Breast epithelium (tissue), 4 donors: ENCODE data around the gene SPACA9. TPM values are rescaled to one million over a fixed set of nuclear protein-coding genes. Genes with fewer than 3 reads are reported as not detected.

ENCODE experiments used
- DNase-seq, 2 donors: peaks; one replicate each; pipeline ENCODE4 v3.0.0-alpha.2; 2019; ENCODE audit warnings: low spot score in 2 of 2
- H3K27ac ChIP-seq, 2 donors: fragments of 200-600 bp; sonication (generic) in 1 of 2; one replicate each; pipeline ENCODE4 v1.5.1; 2016 to 2019; ENCODE audit warnings: mild to moderate bottlenecking in 1 of 2
- H3K27me3 ChIP-seq, 2 donors: fragments of 200-600 bp; sonication (generic) in 1 of 2; one replicate each; pipeline versions ENCODE4 v1.5.1 to v1.6.0; 2017 to 2019; ENCODE audit warnings: control low read depth in 1 of 2, mild to moderate bottlenecking in 1 of 2
- H3K36me3 ChIP-seq: fragments of 200-600 bp; one replicate; pipeline ENCODE4 v1.5.1; 2019
- H3K4me1 ChIP-seq, 2 donors: fragments of 200-600 bp; sonication (generic); one replicate each; pipeline ENCODE4 v1.5.1; 2016 to 2019; ENCODE audit warnings: control low read depth in 1 of 2
- H3K4me3 ChIP-seq, 3 donors: fragments of 200-600 bp; sonication (generic); 1 replicate in 2 of 3; 2 replicates in 1 of 3; pipeline ENCODE4 v1.5.1; 2016 to 2019; ENCODE audit warnings: mild to moderate bottlenecking in 3 of 3, moderate library complexity in 2 of 3
- H3K9me3 ChIP-seq, 2 donors: fragments of 200-600 bp; sonication (generic) in 1 of 2; one replicate each; pipeline ENCODE4 v1.5.1; 2016 to 2019; ENCODE audit warnings: control low read depth in 1 of 2
- POLR2A ChIP-seq: fragments of 450-650 bp; IDR thresholded peaks from one replicate; pipeline ENCODE4 v1.6.1; 2016; ENCODE audit warnings: antibody characterized with exemption, mild to moderate bottlenecking, moderate library complexity
- POLR2AphosphoS5 ChIP-seq, 3 donors: sonication (generic); formaldehyde crosslinking; IDR thresholded peaks; one replicate each; pipeline ENCODE4 v1.6.1; 2017; ENCODE audit warnings: antibody characterized with exemption in 3 of 3
- intact Hi-C: fragments of 100-400 bp; cut with DNase I; formaldehyde crosslinking; loops from one replicate; pipeline ENCODE4 v1.15.1; 2023; ENCODE audit warnings: low total_unique reads
- total RNA-seq, 3 donors: library from RNA; depleted of rRNA; stranded (reverse); fragments of >200 nt; gene quantifications; one replicate each; pipeline ENCODE4 v1.1.0, GENCODE V29; 2016
- TF ChIP-seq, protein P1 (sequence below), 3 donors: fragments of 450-650 bp; IDR thresholded peaks; one replicate each; pipeline ENCODE4 v1.5.1; 2016 to 2017; ENCODE audit warnings: antibody characterized with exemption in 3 of 3, mild to moderate bottlenecking in 3 of 3, moderate library complexity in 3 of 3

SPACA9 gene
- total RNA-seq = 1 to 10 TPM; 2.9 to 5.4 (median 5.0) TPM

DNA sequence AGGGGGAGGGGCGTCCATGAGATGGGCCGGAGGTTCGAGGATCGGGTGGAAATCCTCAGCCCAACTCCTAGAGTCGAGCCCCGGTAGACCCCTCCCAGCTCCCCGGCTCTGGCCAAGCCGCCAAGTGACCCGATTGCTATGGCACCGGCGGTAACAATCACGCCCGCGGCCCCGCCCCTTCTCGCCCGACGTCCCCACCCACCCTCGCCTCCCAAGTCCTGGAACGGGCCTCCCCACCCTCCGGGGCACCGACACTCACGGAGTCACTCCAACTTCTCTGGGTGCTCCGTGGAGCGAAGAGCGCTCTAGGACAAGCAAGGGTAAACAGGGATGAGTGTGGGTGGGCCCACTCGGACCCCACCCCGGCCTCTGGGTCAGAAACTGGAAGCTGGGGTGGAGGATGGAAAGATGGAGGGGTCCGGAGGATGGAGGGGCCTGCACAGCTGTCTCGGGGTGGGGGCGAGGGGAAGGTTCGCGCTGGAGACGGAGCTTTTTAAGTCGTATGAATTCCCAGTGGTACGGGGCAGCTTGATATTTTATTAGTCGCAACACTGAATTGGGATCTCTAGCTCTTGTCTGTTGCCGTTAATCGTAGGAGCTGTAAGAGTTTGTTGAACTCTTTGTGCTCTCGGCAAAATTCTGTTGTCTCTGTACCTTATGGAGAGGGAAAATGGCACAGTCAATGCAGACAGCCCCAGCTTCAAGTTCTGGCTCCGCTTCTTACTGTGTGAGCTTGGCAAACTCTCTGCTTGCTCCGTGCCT lies at the start of gene SPACA9:
Gene SPACA9 (plus strand): TSS at position 204 of the 762 bp plus-strand sequence. CDS start 5,050 bp downstream, outside the sequence.
- Histone ChIP-seq H3K27ac (peak within 1 kb of the TSS; percentile 91 to 92), H3K27me3 (no peaks in the 10 kb centered on the region), H3K36me3 (no peaks in the 10 kb centered on the region), H3K4me1 (peaks cover 3 to 5% of the 10 kb centered on the region in 2 donors), H3K4me3 (peak within 1 kb of the TSS; percentile 65 to 91 (median 76)), H3K9me3 (no peaks in the 10 kb centered on the region)
- peak; percentile 54 to 73 for DNase-seq
- intact Hi-C loops = no loop called here
- no peak for TF ChIP-seq POLR2A
- TF ChIP-seq, protein P1, sequence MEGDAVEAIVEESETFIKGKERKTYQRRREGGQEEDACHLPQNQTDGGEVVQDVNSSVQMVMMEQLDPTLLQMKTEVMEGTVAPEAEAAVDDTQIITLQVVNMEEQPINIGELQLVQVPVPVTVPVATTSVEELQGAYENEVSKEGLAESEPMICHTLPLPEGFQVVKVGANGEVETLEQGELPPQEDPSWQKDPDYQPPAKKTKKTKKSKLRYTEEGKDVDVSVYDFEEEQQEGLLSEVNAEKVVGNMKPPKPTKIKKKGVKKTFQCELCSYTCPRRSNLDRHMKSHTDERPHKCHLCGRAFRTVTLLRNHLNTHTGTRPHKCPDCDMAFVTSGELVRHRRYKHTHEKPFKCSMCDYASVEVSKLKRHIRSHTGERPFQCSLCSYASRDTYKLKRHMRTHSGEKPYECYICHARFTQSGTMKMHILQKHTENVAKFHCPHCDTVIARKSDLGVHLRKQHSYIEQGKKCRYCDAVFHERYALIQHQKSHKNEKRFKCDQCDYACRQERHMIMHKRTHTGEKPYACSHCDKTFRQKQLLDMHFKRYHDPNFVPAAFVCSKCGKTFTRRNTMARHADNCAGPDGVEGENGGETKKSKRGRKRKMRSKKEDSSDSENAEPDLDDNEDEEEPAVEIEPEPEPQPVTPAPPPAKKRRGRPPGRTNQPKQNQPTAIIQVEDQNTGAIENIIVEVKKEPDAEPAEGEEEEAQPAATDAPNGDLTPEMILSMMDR (IDR thresholded peaks at IDR 0.05) = no peak
- TF ChIP-seq POLR2AphosphoS5 (IDR thresholded peaks at IDR 0.05) = no peak

DNA sequence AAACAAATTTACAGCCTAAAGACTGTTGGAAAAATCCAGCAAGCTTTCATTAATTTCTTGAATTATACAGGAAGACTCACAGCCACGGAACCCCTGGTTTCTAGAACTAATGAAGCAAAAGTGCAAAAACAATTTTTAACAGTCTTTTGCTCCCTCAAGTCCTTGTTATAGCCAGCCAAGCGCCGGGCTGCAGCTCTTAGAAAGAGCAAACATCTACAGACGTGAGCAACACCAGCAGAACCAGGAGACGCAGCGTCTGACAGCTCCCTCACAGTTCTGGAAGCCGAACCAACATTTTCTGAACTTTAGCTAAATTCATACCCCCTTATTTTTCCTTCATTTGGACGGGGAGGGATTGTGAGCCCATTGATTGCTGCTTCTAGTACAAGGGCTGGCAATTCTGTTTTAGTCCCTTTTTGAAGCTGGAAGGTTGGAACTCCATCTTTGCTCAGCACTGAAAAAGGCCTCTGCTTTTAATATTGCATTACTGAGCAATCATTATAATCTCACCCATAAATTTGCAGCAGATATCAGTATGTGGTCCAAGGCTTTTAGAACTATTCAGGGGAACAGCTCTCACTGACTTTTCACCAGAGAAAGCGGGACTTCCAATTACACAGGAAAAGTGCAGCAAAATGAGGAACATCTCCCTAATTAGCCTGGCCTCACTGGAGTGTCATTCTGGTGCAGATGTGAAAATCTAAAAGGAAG lies 46.4 kb upstream of the SPACA9 start:
- Histone ChIP-seq H3K4me3 (no peak overlapping the region), H3K27ac (no peak overlapping the region), H3K4me1 (no peaks in the 10 kb centered on the region), H3K36me3 (no peaks in the 10 kb centered on the region), H3K27me3 (no peaks in the 10 kb centered on the region), H3K9me3 (no peaks in the 10 kb centered on the region)
- no peak for TF ChIP-seq POLR2A
- no peak for TF ChIP-seq POLR2AphosphoS5 (IDR thresholded peaks at IDR 0.05)
- TF ChIP-seq, protein P1 (IDR thresholded peaks at IDR 0.05) = no peak
- intact Hi-C loops = no loop called here
- DNase-seq = no peak

DNA sequence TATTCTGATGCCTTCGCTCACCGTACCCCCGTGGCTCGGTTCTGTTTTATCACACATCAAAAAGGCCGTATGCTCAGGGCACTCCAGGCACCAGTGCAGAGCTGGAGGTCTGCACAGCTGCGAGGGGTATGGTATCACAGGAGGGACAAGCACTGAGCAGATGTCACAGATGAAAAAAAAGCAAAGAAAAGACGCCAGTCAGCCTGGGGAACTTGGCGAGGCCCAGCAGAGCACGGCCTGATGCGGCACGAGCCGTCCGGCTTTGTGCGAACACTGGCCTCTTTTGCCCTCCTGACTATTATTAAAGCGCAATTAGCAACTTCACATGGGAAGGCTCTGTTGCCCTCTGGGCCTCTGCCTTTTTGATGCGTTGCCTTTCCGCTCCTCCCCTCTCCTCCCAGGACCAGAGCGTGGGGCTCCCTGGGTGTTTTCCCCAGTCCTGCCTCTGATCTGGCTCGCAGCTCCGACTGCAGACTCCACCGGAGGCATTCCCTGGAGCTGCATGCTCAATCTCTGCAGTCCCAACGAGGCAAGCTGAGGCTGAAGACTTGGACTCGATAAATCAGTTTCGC lies 45.1 kb upstream of the SPACA9 start:
- no peak overlapping the region for H3K4me3 ChIP-seq
- no peak overlapping the region for H3K27ac ChIP-seq
- TF ChIP-seq, protein P1 (IDR thresholded peaks at IDR 0.05) = no peak
- TF ChIP-seq POLR2AphosphoS5 (IDR thresholded peaks at IDR 0.05) (no peak), POLR2A (no peak)
- intact Hi-C loops = no loop called here
- no peaks in the 10 kb centered on the region for H3K27me3 ChIP-seq
- no peak for DNase-seq
- no peaks in the 10 kb centered on the region for H3K36me3 ChIP-seq
- no peaks in the 10 kb centered on the region for H3K9me3 ChIP-seq
- H3K4me1 ChIP-seq = no peaks in the 10 kb centered on the region

DNA sequence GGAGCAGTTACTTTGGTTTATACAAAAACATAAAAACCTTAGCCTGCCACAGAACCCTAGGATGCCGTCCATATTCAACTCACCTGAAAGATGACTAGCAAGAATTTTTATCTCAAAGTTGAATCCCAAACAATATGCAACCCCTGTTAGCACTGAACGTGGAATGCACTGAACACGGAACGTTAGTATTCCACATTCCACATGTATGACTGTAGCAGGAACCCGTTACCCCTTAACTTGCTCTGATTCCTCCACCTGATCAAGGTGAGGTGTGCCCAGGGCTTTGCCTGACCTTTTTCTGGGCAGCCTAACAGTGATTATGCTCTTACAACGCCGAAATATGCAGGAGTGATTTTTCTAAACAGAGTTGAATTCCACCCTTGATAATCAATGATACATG lies 44.4 kb upstream of the SPACA9 start:
- Histone ChIP-seq H3K4me3 (no peak overlapping the region), H3K4me1 (no peaks in the 10 kb centered on the region), H3K36me3 (no peaks in the 10 kb centered on the region), H3K27me3 (no peaks in the 10 kb centered on the region), H3K27ac (no peak overlapping the region), H3K9me3 (no peaks in the 10 kb centered on the region)
- TF ChIP-seq POLR2A = no peak
- no peak for TF ChIP-seq POLR2AphosphoS5 (IDR thresholded peaks at IDR 0.05)
- TF ChIP-seq, protein P1 (IDR thresholded peaks at IDR 0.05) = no peak
- DNase-seq = no peak
- intact Hi-C loops = no loop called here
